Measurements from ENCODE around the gene FAS.

DNA sequence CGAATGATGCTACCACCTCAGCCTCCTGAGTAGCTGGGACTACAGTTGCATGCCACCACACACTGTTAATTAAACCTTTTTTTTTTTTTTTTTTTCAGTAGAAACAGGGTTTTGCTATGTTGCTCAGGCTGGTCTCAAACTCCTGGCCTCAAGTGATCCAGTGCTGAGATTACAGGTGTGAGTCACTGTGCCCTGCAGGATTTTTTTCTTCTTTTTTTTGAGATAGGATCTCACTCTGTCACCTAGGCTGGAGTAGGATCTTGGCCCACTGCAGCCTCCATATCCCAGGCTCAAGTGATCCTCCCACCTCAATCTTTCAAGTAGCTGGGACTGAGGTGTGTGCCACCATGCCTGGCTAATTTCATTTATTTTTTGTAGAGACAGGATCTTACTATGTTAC lies 44.4 kb upstream of the FAS start:
- TF ChIP-seq, protein P1, sequence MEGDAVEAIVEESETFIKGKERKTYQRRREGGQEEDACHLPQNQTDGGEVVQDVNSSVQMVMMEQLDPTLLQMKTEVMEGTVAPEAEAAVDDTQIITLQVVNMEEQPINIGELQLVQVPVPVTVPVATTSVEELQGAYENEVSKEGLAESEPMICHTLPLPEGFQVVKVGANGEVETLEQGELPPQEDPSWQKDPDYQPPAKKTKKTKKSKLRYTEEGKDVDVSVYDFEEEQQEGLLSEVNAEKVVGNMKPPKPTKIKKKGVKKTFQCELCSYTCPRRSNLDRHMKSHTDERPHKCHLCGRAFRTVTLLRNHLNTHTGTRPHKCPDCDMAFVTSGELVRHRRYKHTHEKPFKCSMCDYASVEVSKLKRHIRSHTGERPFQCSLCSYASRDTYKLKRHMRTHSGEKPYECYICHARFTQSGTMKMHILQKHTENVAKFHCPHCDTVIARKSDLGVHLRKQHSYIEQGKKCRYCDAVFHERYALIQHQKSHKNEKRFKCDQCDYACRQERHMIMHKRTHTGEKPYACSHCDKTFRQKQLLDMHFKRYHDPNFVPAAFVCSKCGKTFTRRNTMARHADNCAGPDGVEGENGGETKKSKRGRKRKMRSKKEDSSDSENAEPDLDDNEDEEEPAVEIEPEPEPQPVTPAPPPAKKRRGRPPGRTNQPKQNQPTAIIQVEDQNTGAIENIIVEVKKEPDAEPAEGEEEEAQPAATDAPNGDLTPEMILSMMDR (IDR thresholded peaks at IDR 0.05), result no peak
- TF ChIP-seq POLR2A (IDR thresholded peaks at IDR 0.05) (no peak), POLR2AphosphoS5 (IDR thresholded peaks at IDR 0.05) (no peak)

Data from suprapubic skin (tissue), 4 donors.